ENCODE measurements around the gene OAT.

Gene OAT

GRCh38 chr10:124418726-124419501 lies at the start of gene OAT:
Gene OAT (minus strand): TSS chr10:124418923. CDS start chr10:124412171, 6,752 bp downstream.
- H3K27me3 Mint-ChIP-seq (ENCODE audit: low read depth) = peaks cover 14% of the 10 kb centered on the region
- peak within 1 kb of the TSS; percentile 76 for H3K4me3 Mint-ChIP-seq
- H3K9me3 Mint-ChIP-seq = no peaks in the 10 kb centered on the region
- DNase-seq (ENCODE audit: low spot score) = peak; percentile 95
- H3K36me3 Mint-ChIP-seq (ENCODE audit: low read depth) = no peaks in the 10 kb centered on the region
- peaks cover 7% of the 10 kb centered on the region for H3K4me1 Mint-ChIP-seq (ENCODE audit: low read depth)
- H3K27ac Mint-ChIP-seq = peak within 1 kb of the TSS; percentile 60

DNA sequence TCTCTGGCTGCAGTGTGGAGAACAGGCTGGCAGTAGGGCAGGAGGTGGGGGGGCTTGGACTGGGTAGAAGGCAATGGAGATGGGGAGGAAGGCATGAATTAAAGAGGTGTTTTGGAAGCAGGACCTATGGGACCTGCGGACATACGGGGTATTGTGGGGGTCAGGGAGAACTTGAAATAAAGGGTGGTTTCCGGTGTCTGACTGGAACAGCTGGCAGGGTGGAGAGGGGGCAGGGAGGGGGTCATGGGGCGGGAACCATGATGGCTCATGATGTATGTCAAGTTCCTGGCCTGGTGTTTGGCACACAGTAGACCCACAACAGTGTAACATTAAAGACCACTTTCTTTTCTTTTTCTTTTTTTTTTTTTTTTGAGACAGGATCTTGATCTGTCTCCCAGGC lies 48.4 kb upstream of the OAT start:
- H3K36me3 Mint-ChIP-seq (ENCODE audit: low read depth) = peaks cover 2% of the 10 kb centered on the region

GRCh38 chr10:124465777-124466488 lies 47.2 kb upstream of the OAT start:
- DNase-seq (ENCODE audit: low spot score) = no peak
- Mint-ChIP-seq H3K36me3 (ENCODE audit: low read depth) (peaks cover 3% of the 10 kb centered on the region), H3K4me3 (no peak overlapping the region), H3K9me3 (peaks cover 3% of the 10 kb centered on the region), H3K27me3 (ENCODE audit: low read depth) (no peaks in the 10 kb centered on the region), H3K27ac (no peak overlapping the region), H3K4me1 (ENCODE audit: low read depth) (peaks cover 19% of the 10 kb centered on the region)

More for the DNA sequence above, 48.4 kb upstream of the OAT start:
- H3K9me3 Mint-ChIP-seq = no peaks in the 10 kb centered on the region
- no peak for DNase-seq (ENCODE audit: low spot score)
- no peaks in the 10 kb centered on the region for H3K27me3 Mint-ChIP-seq (ENCODE audit: low read depth)
- peaks cover 17% of the 10 kb centered on the region for H3K4me1 Mint-ChIP-seq (ENCODE audit: low read depth)
- no peak overlapping the region for H3K4me3 Mint-ChIP-seq
- H3K27ac Mint-ChIP-seq = no peak overlapping the region

- Mint-ChIP-seq H3K4me3 (peak overlapping the region; percentile 62), H3K36me3 (ENCODE audit: low read depth) (peaks cover 3% of the 10 kb centered on the region), H3K4me1 (ENCODE audit: low read depth) (peaks cover 19% of the 10 kb centered on the region), H3K27me3 (ENCODE audit: low read depth) (no peaks in the 10 kb centered on the region), H3K27ac (peak overlapping the region; percentile 78), H3K9me3 (peaks cover 3% of the 10 kb centered on the region)
- DNase-seq (ENCODE audit: low spot score) = no peak
Observed at GRCh38 chr10:124465003-124465776, 46.5 kb upstream of the OAT start.

- H3K36me3 Mint-ChIP-seq (ENCODE audit: low read depth) = peaks cover 3% of the 10 kb centered on the region
- H3K4me3 Mint-ChIP-seq = peak overlapping the region; percentile 62
- peak overlapping the region; percentile 78 for H3K27ac Mint-ChIP-seq
- peaks cover 3% of the 10 kb centered on the region for H3K9me3 Mint-ChIP-seq
- H3K4me1 Mint-ChIP-seq (ENCODE audit: low read depth) = peaks cover 19% of the 10 kb centered on the region
- H3K27me3 Mint-ChIP-seq (ENCODE audit: low read depth) = no peaks in the 10 kb centered on the region
- DNase-seq (ENCODE audit: low spot score) = no peak
Observed at GRCh38 chr10:124464028-124464965, 45.6 kb upstream of the OAT start.

DNA sequence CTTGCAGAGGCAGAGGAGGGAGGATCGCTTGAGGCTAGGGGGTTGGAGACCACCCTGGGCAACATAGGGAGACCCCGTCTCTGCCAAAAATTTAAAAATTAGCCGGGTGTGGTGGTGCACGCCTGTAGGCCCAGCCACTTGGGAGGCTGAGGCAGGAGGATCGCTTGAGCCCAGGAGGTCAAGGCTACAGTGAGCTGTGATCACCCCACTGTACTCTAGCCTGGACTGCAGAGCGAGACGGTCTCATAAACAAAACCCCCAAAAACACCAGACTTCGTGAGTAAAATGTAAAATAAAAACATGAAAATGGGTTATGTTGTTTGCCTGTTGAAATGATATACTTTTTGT lies 43.6 kb upstream of the OAT start:
- Mint-ChIP-seq H3K4me1 (ENCODE audit: low read depth) (peaks cover 19% of the 10 kb centered on the region), H3K36me3 (ENCODE audit: low read depth) (peaks cover 3% of the 10 kb centered on the region), H3K27ac (no peak overlapping the region), H3K9me3 (peaks cover 3% of the 10 kb centered on the region), H3K4me3 (peak overlapping the region; percentile 88), H3K27me3 (ENCODE audit: low read depth) (peaks cover 8% of the 10 kb centered on the region)
- DNase-seq (ENCODE audit: low spot score) = no peak

GRCh38 chr10:124461642-124462347 lies 43.1 kb upstream of the OAT start, which contains the start of gene LHPP:
Gene LHPP (plus strand): TSS chr10:124461823. CDS start chr10:124461863, 40 bp downstream.
- DNase-seq (ENCODE audit: low spot score) = peak; percentile 89
- H3K27ac Mint-ChIP-seq = peak within 1 kb of the TSS; percentile 97
- H3K9me3 Mint-ChIP-seq = peaks cover 3% of the 10 kb centered on the region
- peaks cover 19% of the 10 kb centered on the region for H3K4me1 Mint-ChIP-seq (ENCODE audit: low read depth)
- H3K27me3 Mint-ChIP-seq (ENCODE audit: low read depth) = peaks cover 10% of the 10 kb centered on the region
- H3K4me3 Mint-ChIP-seq = peak within 1 kb of the TSS; percentile 88
- H3K36me3 Mint-ChIP-seq (ENCODE audit: low read depth) = peaks cover 3% of the 10 kb centered on the region

- no peak overlapping the region for H3K4me3 Mint-ChIP-seq
- H3K36me3 Mint-ChIP-seq (ENCODE audit: low read depth) = peaks cover 3% of the 10 kb centered on the region
- no peak overlapping the region for H3K27ac Mint-ChIP-seq
- H3K27me3 Mint-ChIP-seq (ENCODE audit: low read depth) = peaks cover 21% of the 10 kb centered on the region
- H3K4me1 Mint-ChIP-seq (ENCODE audit: low read depth) = peaks cover 12% of the 10 kb centered on the region
- peaks cover 3% of the 10 kb centered on the region for H3K9me3 Mint-ChIP-seq
- no peak for DNase-seq (ENCODE audit: low spot score)
Observed at GRCh38 chr10:124460144-124460543, 41.4 kb upstream of the OAT start.

GRCh38 chr10:124459395-124459794 lies 40.7 kb upstream of the OAT start:
- peaks cover 29% of the 10 kb centered on the region for H3K27me3 Mint-ChIP-seq (ENCODE audit: low read depth)
- H3K27ac Mint-ChIP-seq = no peak overlapping the region
- H3K4me1 Mint-ChIP-seq (ENCODE audit: low read depth) = peaks cover 4% of the 10 kb centered on the region
- no peak for DNase-seq (ENCODE audit: low spot score)
- H3K36me3 Mint-ChIP-seq (ENCODE audit: low read depth) = peaks cover 3% of the 10 kb centered on the region
- no peak overlapping the region for H3K4me3 Mint-ChIP-seq
- peaks cover 3% of the 10 kb centered on the region for H3K9me3 Mint-ChIP-seq

DNA sequence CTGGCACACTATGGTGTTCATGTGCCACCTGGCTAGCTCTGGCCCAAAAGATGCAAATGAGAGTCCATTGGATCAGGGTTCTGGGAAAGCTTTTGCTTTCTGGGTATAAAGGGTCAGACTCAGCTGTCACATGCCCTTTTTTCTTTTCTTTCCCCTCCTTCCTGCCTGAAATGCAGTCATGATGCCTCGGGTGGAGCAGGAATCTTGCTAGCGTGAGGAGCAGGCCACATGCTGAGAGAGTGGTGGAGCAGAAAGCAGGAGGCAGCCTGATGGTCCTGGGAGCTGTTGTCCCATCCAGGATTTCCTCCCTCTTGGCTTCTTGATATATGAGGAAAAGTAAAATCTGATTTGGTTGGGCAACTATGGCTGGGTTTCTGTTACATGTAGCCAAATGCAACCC lies 40.2 kb upstream of the OAT start:
- H3K27me3 Mint-ChIP-seq (ENCODE audit: low read depth) = peaks cover 33% of the 10 kb centered on the region
- H3K4me1 Mint-ChIP-seq (ENCODE audit: low read depth) = peaks cover 2% of the 10 kb centered on the region
- H3K4me3 Mint-ChIP-seq = no peak overlapping the region
- H3K27ac Mint-ChIP-seq = no peak overlapping the region
- peaks cover 3% of the 10 kb centered on the region for H3K9me3 Mint-ChIP-seq
- H3K36me3 Mint-ChIP-seq (ENCODE audit: low read depth) = peaks cover 3% of the 10 kb centered on the region
- DNase-seq (ENCODE audit: low spot score) = no peak

GRCh38 chr10:124458473-124458872 lies 39.8 kb upstream of the OAT start:
- Mint-ChIP-seq H3K9me3 (peaks cover 3% of the 10 kb centered on the region), H3K4me1 (ENCODE audit: low read depth) (peaks cover 2% of the 10 kb centered on the region), H3K27ac (no peak overlapping the region), H3K36me3 (ENCODE audit: low read depth) (peaks cover 3% of the 10 kb centered on the region), H3K4me3 (no peak overlapping the region), H3K27me3 (ENCODE audit: low read depth) (peaks cover 37% of the 10 kb centered on the region)
- no peak for DNase-seq (ENCODE audit: low spot score)

- H3K27ac Mint-ChIP-seq = no peak overlapping the region
- no peaks in the 10 kb centered on the region for H3K9me3 Mint-ChIP-seq
- peaks cover under 1% of the 10 kb centered on the region for H3K4me1 Mint-ChIP-seq (ENCODE audit: low read depth)
- DNase-seq (ENCODE audit: low spot score) = no peak
- H3K27me3 Mint-ChIP-seq (ENCODE audit: low read depth) = peaks cover 62% of the 10 kb centered on the region
- no peak overlapping the region for H3K4me3 Mint-ChIP-seq
- no peaks in the 10 kb centered on the region for H3K36me3 Mint-ChIP-seq (ENCODE audit: low read depth)
Observed at GRCh38 chr10:124455441-124455840, 36.7 kb upstream of the OAT start.
